Hematopoietic multipotent progenitor cell treated with erythropoietin and hydrocortisone succinate and interleukin-3 and kit ligand, for 6 days (in vitro differentiated cells): ENCODE results near the gene RTN4RL1.
"Not testable (repeated sequence)": the region's sequence is repeated elsewhere in the genome, so short reads cannot be mapped to it uniquely, and the experiment has no call there.

Experiments
- DNase-seq: peaks from one replicate; pipeline ENCODE4 v3.0.0-alpha.2; 2015

The RTN4RL1 gene

DNA sequence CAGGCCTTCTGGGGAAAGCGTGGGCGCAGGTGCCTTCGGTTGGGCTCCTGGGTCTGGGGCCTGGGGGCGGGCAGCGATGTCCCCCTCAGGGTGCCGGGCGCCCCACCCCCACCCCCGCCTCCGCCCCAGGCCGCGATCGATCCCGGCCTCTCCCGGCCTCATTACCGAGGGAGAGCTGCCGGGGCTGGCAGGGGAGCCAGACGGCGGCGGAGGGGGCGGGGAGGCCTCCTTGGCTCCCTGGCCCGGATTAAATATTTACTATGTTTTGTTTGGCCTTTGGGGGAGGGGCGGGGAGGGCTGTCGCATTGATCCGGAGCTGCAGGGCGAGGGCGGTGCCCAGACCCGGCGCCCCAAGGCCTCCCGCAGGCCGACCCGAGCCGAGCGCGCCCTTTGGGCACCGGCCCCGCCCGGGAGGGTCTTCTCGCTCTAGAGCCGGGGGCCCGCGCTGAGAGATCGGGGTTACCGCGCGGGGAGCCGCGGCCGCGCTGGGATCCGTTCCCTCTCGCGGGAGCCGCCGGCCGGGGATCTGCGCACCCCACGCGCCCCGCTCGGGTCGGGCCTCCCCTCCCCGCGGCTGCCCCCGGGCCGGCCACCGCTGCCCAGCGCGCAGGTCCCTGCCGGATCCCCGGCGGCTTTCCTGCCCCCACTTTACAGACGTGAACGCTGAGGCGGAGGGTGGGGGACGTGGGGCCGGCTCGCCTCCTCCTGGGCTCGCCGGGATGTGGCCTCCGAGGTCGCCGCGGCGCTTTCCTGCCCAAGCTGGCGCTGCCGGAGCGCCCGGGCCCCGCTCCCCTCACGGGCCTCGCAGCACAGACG, 27.0 kb downstream of the RTN4RL1 start:
- no peak for DNase-seq

GRCh38 chr17:1997289-1997926, 27.7 kb downstream of the RTN4RL1 start:
- no peak for DNase-seq

- DNase-seq = no peak
Observed at GRCh38 chr17:1996800-1997288, 28.3 kb downstream of the RTN4RL1 start.

DNA sequence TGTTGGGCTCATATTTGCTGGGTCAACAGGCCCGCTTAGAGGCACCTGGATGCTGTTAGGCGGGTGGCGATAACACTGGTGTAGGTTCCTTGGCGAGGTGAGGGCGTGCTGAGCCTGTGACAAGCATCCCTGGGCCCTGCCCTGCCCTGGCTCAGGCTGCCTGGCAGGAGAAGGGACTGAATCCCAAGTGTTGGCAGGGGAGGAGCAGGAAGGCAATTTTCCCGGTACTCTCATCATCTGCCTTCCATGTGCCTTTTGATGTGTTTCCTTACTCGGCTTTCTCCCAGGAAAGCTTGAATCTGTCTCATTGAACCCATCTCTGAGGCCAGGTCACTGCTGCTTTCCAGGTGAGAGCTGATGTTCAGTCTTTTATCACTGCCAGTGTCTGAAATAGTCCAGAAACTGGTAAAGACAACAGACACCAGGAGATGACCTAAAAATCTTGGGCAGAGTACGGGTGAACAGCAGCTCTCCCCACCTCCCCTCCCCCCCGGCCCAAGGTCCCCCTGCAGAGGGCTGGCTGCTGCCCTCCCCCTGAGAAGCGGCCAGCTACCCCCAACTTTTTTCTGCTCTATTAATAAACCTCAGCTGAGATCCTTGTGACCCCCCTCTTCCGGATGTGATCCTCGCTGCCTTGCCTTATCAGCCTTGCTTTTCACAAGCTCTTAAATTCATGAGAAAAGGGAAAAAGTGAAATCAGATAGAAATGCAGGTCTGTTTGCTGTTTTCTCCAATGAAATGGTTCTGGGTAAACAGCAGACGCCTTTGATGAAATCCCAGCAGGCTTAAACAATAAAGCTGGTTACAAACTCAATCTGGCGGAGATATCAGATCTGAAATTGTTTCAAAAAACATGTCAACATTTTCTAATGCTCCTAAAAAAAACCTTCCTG, 29.0 kb downstream of the RTN4RL1 start:
- no peak for DNase-seq

DNA sequence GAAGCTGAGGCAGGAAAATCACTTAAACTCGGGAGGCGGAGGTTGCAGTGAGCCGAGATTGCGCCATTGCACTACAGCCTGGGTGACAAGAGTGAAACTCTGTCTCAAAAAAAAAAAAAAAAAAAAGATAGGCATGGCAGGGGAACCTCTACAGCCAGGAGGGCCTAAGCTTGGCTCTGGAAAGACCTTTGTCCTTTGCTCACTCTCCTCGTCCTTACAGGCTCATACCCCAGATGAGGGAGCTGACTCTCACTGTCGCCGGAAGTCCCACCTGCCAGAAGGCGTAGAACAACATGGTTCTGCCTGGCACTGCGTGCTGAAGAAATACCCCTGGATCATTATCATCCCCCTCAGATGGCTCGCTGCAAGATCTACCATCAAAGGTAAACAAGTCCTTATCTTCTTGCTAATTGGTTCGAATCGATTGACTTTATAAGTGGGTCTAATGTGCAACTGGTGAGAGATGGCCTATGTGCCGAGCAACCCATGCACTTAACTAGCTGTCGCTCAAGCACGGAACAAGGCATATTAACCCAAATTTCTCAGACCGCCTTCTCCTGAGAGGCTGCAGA, 29.7 kb downstream of the RTN4RL1 start:
- DNase-seq = no peak

- no peak for DNase-seq
Observed at GRCh38 chr17:1994707-1995106, 30.4 kb downstream of the RTN4RL1 start.

- DNase-seq = no peak
Observed at GRCh38 chr17:1992541-1992940, 32.6 kb downstream of the RTN4RL1 start.

GRCh38 chr17:1989135-1989534, 36.0 kb downstream of the RTN4RL1 start:
- DNase-seq = no peak

- no peak for DNase-seq
Observed at GRCh38 chr17:1986783-1987451, 38.2 kb downstream of the RTN4RL1 start.

GRCh38 chr17:1985686-1986085, 39.4 kb downstream of the RTN4RL1 start:
- DNase-seq = no peak

- no peak for DNase-seq
Observed at GRCh38 chr17:1985093-1985492, 40.0 kb downstream of the RTN4RL1 start.

GRCh38 chr17:1982793-1983366, 42.3 kb downstream of the RTN4RL1 start:
- DNase-seq = not testable (repeated sequence)

- no peak for DNase-seq
Observed at GRCh38 chr17:1980665-1981250, 44.4 kb downstream of the RTN4RL1 start.

DNA sequence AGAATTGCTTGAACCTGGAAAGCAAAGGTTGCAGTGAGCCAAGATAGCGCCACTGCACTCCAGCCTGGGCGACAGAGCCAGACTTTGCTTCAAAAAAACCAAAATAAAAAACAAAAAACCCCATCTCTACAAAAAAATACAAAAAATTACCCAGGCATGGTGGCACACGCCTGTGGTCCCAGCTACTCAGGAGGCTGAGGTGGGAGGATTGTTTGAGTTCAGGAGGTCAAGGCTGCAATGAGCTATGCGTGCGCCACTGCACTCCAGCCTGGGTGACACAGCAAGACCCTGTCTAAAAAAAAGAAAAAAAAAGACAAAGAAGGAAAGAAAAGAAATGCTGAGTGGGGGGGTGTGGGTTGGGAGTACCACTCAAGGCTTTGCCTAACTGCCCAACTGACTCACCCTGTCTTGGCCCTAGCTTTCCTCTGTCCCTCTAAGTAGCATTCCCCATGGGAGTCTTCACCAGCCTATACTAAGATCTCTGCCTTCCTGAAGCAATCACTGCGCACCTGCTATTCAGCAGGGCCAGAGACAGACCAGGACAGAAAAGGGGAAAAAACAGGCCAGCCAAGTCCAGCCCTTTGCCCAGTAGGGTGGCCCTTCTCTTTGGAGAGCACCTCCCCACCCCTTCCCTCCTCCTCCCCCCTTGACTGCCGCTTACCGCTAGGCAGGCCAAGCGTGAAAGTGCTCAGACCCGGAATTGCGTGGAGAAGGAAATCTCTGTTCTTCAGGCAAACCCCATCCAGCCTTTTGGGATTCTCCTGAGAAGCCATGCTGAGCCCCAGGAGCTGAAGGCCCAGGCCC, 45.8 kb downstream of the RTN4RL1 start:
- DNase-seq = no peak

GRCh38 chr17:1978396-1978949, 46.7 kb downstream of the RTN4RL1 start:
- no peak for DNase-seq

- no peak for DNase-seq
Observed at GRCh38 chr17:1977583-1978395, 47.3 kb downstream of the RTN4RL1 start.

GRCh38 chr17:1976683-1977064, 48.5 kb downstream of the RTN4RL1 start:
- no peak for DNase-seq

GRCh38 chr17:1976000-1976682, 49.0 kb downstream of the RTN4RL1 start:
- no peak for DNase-seq

DNA sequence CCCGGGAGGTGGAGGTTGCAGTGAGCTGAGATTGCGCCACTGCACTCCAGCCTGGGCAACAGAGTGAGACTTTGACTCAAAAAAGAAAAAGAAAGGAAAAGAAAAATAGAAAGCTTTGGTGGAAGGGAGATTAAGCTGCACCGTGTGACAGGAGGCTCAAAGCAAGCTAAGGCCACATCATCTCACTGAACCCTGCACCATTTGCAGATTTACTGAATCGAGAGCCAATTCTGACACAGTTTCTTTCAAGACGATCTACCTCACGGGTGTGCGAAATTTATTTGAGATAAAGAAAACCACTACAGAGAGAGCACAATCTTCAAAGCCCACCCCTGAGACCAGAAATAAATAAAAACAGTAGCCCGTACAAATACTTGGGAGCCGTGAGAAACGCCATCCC, 49.6 kb downstream of the RTN4RL1 start:
- DNase-seq = no peak
